Immature natural killer cell (primary cell): ENCODE data around the gene HP1BP3. TPM values are rescaled to one million over a fixed set of nuclear protein-coding genes. Genes with fewer than 3 reads are reported as not detected.

Experiments used
- DNase-seq, 3 donors: peaks; one replicate each; pipeline ENCODE4 v3.0.0; 2022; ENCODE audit warnings: mixed read lengths in 1 of 3
- H3K27ac Mint-ChIP-seq, 6 donors: one replicate each; pipeline ENCODE4 v1.8.0; 2020; ENCODE audit warnings: mixed read lengths in 6 of 6, mild to moderate bottlenecking in 5 of 6, inconsistent platforms in 4 of 6, moderate library complexity in 3 of 6
- H3K27me3 Mint-ChIP-seq, 3 donors: one replicate each; pipeline ENCODE4 v1.8.0; 2020 to 2021; ENCODE audit warnings: low read depth in 3 of 3, mild to moderate bottlenecking in 3 of 3, mixed read lengths in 3 of 3, moderate library complexity in 3 of 3, inconsistent platforms in 1 of 3
- H3K36me3 Mint-ChIP-seq, 3 donors: one replicate each; pipeline ENCODE4 v1.8.0; 2020; ENCODE audit warnings: mixed read lengths in 3 of 3, inconsistent platforms in 2 of 3, mild to moderate bottlenecking in 2 of 3
- H3K4me1 Mint-ChIP-seq, 2 donors: one replicate each; pipeline ENCODE4 v1.8.0; 2020; ENCODE audit warnings: inconsistent platforms in 2 of 2, mild to moderate bottlenecking in 2 of 2, mixed read lengths in 2 of 2, moderate library complexity in 1 of 2
- H3K4me3 Mint-ChIP-seq, 5 donors: one replicate each; pipeline ENCODE4 v1.8.0; 2020; ENCODE audit warnings: mild to moderate bottlenecking in 5 of 5, mixed read lengths in 5 of 5, inconsistent platforms in 3 of 5, moderate library complexity in 3 of 5
- H3K9me3 Mint-ChIP-seq, 6 donors: one replicate each; pipeline ENCODE4 v1.8.0; 2020; ENCODE audit warnings: mild to moderate bottlenecking in 6 of 6, mixed read lengths in 6 of 6, inconsistent platforms in 4 of 6, moderate library complexity in 3 of 6
- polyA plus RNA-seq, 3 donors: library from polyadenylated mRNA; unstranded; fragments of 300-500 nt; fragmentation: Illumina TruSeq; gene quantifications; one replicate each; pipeline ENCODE4 v1.2.3, GENCODE V29; 2021

HP1BP3 gene
- polyA plus RNA-seq, 3 donors from 2014 or later, result 160 to 208 (median 178) TPM

DNA sequence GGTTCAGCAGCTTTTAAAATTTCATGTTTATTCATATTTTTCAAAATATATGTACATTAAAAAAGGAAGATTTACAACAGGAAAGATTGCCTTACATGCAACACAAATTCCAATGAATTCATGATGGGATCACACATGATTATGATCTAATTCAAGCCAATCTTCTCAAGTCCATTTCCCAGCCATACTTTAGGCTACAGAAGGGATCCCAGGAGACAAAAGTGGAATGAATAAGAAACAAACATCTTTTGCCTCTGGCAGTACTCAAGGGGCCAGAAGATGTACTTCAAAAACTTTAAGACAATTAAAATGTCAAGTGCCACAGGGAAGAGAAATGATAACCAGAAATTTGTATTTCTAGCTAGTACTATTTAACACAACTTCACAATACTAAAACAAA, 44.4 kb downstream of the HP1BP3 start:
- Mint-ChIP-seq H3K27ac (peak overlapping the region in 1 of 6 donors; percentile 70), H3K4me3 (no peak overlapping the region), H3K4me1 (no peaks in the 10 kb centered on the region), H3K27me3 (no peaks in the 10 kb centered on the region), H3K36me3 (peaks cover 20 to 56% (median 43%) of the 10 kb centered on the region in 3 donors), H3K9me3 (no peaks in the 10 kb centered on the region)
- DNase-seq, result no peak

- Mint-ChIP-seq H3K4me3 (no peak overlapping the region), H3K9me3 (no peaks in the 10 kb centered on the region), H3K4me1 (no peaks in the 10 kb centered on the region), H3K36me3 (peaks cover 13 to 48% (median 33%) of the 10 kb centered on the region in 3 donors), H3K27ac (peak overlapping the region in 1 of 6 donors; percentile 64), H3K27me3 (no peaks in the 10 kb centered on the region)
- DNase-seq, result no peak
These were observed 46.3 kb downstream of the HP1BP3 start for GRCh38 chr1:20740781-20741180.

DNA sequence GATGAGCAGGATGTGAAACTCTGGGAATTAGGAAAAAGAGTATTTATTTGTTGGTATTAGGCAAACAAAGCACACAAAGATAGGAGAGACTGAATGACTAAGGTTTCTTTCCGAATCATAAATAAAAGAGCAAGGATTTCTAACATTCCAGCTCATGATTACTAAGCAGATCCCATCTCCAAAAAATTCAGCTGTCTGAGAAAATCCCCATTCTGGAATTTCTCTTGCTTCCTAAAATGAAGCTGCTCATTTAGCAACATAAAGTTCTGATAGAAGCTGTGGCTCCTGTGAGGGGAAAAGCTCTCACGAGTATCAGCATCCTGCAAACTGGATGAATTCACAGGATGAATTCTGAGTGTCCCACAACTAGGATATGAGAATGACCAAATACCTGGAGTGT, 47.9 kb downstream of the HP1BP3 start:
- DNase-seq, result no peak
- no peaks in the 10 kb centered on the region for H3K27me3 Mint-ChIP-seq
- H3K4me1 Mint-ChIP-seq, result no peaks in the 10 kb centered on the region
- H3K4me3 Mint-ChIP-seq, result no peak overlapping the region
- H3K9me3 Mint-ChIP-seq, result no peaks in the 10 kb centered on the region
- no peak overlapping the region for H3K27ac Mint-ChIP-seq
- H3K36me3 Mint-ChIP-seq, result peaks cover 4 to 34% (median 19%) of the 10 kb centered on the region in 3 donors

DNA sequence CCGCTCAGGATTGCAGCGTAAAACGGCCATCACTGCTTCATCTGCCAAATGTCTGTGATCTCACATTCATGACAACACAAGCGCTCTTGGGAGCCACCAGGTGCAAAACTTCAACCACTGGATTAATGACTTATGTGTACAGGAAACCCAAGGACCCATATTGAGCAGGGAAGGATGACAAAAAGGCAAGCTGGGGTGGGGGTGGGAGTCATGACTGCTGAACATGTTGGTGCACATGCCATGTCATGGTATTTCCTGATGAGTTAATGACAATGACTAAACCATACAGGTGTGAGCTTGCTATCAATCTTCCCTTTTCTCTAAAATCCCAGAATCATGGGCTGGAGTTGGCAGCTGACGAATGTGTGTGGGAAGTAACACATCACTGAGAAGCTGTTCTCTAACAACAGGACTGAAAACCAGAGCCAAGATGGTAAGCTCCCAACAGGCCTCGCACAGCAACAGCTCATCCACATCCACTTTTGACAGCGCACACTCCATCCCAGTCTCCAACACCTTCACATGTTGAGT, 51.5 kb downstream of the HP1BP3 start:
- H3K36me3 Mint-ChIP-seq, result peaks cover 3 to 14% (median 5%) of the 10 kb centered on the region in 3 donors
- peaks cover 2 to 7% (median 4%) of the 10 kb centered on the region in 3 donors for H3K27me3 Mint-ChIP-seq
- H3K27ac Mint-ChIP-seq, result no peak overlapping the region
- DNase-seq, result no peak
- H3K4me1 Mint-ChIP-seq, result peaks cover 11 to 16% of the 10 kb centered on the region in 2 donors
- H3K9me3 Mint-ChIP-seq, result no peaks in the 10 kb centered on the region
- H3K4me3 Mint-ChIP-seq, result no peak overlapping the region

- H3K4me1 Mint-ChIP-seq, result peaks cover 11 to 16% of the 10 kb centered on the region in 2 donors
- H3K36me3 Mint-ChIP-seq, result peaks cover 0 to 9% (median 5%) of the 10 kb centered on the region in 3 donors
- no peak for DNase-seq
- peak overlapping the region; percentile 83 to 90 (median 89) for H3K4me3 Mint-ChIP-seq
- peak overlapping the region in 4 of 6 donors; percentile 14 to 65 (median 44) for H3K27ac Mint-ChIP-seq
- peaks cover 6 to 10% (median 6%) of the 10 kb centered on the region in 3 donors for H3K27me3 Mint-ChIP-seq
- no peaks in the 10 kb centered on the region for H3K9me3 Mint-ChIP-seq
These were observed 53.6 kb downstream of the HP1BP3 start for GRCh38 chr1:20733360-20733975.

- Mint-ChIP-seq H3K9me3 (no peaks in the 10 kb centered on the region), H3K4me3 (peak within 1 kb of the TSS; percentile 83 to 90 (median 89)), H3K27me3 (peaks cover 7 to 10% (median 8%) of the 10 kb centered on the region in 3 donors), H3K27ac (peak within 1 kb of the TSS in 4 of 6 donors; percentile 14 to 76 (median 54)), H3K36me3 (peaks cover 0 to 3% (median 0%) of the 10 kb centered on the region in 3 donors), H3K4me1 (peaks cover 11 to 16% of the 10 kb centered on the region in 2 donors)
- peak; percentile 53 to 62 (median 55) for DNase-seq
These were observed 54.3 kb downstream of the HP1BP3 start, which contains the start of gene SH2D5 for GRCh38 chr1:20732588-20733359. Gene SH2D5 (minus strand): TSS chr1:20732703. CDS start chr1:20728044, 4,659 bp downstream.

- Mint-ChIP-seq H3K4me3 (peak overlapping the region; percentile 83 to 90 (median 89)), H3K36me3 (no peaks in the 10 kb centered on the region), H3K4me1 (peaks cover 11 to 16% of the 10 kb centered on the region in 2 donors), H3K27ac (peak overlapping the region in 1 of 6 donors; percentile 76), H3K27me3 (peaks cover 7 to 11% (median 8%) of the 10 kb centered on the region in 3 donors), H3K9me3 (no peaks in the 10 kb centered on the region)
- DNase-seq, result peak; percentile 41 to 45 (median 45)
These were observed 55.0 kb downstream of the HP1BP3 start for GRCh38 chr1:20732071-20732587.

DNA sequence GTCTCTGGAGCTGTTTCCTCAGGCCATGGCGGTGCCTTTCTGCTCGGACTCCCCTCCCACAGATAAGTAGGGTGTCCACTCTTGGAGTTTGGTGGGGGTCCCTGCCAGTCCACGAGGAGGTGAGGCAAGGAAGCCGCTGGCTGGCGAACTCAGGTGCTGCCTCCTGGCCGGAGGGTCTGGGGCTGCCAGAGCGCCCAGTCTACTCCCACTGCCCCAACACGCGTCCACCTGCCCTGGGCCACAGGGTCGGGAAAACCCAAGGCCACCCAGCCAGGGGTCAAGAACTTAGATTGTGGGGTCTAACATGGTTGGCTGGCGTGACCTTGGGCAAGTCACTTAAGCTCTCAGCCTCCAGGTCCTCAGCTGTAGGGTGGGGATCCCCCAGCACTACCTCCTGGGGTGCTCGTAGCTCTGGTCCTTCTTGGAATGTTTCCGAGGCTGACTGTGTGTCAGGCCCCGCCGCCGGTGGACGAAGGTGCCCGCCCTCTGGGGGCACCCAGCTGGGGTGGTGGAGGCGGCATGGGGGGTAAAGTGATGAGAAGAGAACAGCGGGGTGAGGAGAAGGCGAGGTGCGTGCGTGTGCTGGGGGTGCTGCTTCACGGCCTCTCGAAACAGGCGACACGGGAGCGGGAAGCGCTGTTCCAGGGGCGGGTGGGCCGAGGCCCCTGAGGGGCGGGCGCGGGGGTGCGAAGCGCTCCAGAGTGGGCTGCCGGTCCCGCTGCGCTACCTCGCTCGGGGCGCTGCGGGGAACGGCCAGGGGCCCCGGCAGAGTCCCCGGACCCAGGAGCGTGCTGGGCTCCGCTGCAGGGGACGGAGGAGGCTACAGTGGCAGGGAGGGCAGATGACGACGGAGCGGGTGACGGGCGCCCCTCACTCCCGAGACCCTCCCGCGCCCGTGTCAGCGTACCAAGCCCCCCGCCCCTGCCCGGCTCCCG, 55.8 kb downstream of the HP1BP3 start:
- Mint-ChIP-seq H3K36me3 (no peaks in the 10 kb centered on the region), H3K27me3 (peaks cover 7 to 11% (median 8%) of the 10 kb centered on the region in 3 donors), H3K27ac (no peak overlapping the region), H3K9me3 (no peaks in the 10 kb centered on the region), H3K4me3 (peak overlapping the region; percentile 38 to 78 (median 74)), H3K4me1 (peaks cover 11 to 16% of the 10 kb centered on the region in 2 donors)
- DNase-seq, result peak in 1 of 3 donors; percentile 6

GRCh38 chr1:20730690-20731056, 56.4 kb downstream of the HP1BP3 start:
- DNase-seq, result no peak
- H3K9me3 Mint-ChIP-seq, result no peaks in the 10 kb centered on the region
- H3K36me3 Mint-ChIP-seq, result no peaks in the 10 kb centered on the region
- H3K27ac Mint-ChIP-seq, result no peak overlapping the region
- peak overlapping the region; percentile 25 to 74 (median 44) for H3K4me3 Mint-ChIP-seq
- H3K4me1 Mint-ChIP-seq, result peaks cover 11 to 16% of the 10 kb centered on the region in 2 donors
- peaks cover 7 to 11% (median 8%) of the 10 kb centered on the region in 3 donors for H3K27me3 Mint-ChIP-seq

DNA sequence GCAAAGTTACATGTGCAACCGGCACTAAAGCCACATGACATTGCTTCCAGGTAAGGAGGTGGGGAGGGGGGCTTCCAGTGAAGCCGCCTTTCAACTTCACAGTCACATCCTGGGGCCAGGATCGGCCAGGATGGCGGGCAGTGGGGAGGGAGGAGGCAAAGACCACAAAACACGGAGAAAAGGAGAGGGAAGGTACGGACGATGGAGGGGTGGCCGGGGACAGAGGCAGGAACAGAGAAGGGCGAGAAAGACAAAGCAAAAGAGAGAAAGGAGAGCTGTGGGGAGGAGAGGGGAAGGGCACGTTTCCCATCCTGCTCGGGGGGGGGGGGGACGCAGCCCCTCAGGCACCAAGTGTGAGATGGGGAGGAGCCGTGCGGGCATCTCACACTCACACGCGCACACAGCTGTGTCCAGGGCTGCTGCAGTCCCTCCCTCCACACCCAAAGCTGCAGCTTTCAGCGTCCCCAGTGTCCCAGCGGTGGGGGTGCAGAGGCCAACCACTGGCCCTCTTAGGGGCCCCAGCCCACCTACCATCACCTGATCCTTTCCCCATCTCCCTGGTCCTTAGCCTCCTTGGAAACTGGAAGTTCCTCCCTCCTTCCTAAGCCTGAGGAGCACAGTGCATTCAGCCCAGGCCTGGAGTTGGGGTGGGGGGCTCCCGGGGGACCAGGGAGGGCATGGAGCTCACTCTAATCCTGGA, 57.0 kb downstream of the HP1BP3 start:
- H3K27ac Mint-ChIP-seq, result no peak overlapping the region
- no peaks in the 10 kb centered on the region for H3K36me3 Mint-ChIP-seq
- peaks cover 7 to 11% (median 8%) of the 10 kb centered on the region in 3 donors for H3K27me3 Mint-ChIP-seq
- peak overlapping the region; percentile 39 to 63 (median 57) for H3K4me3 Mint-ChIP-seq
- H3K4me1 Mint-ChIP-seq, result peaks cover 11 to 16% of the 10 kb centered on the region in 2 donors
- no peak for DNase-seq
- no peaks in the 10 kb centered on the region for H3K9me3 Mint-ChIP-seq

GRCh38 chr1:20729155-20729931, 57.8 kb downstream of the HP1BP3 start:
- peak overlapping the region in 1 of 5 donors; percentile 62 for H3K4me3 Mint-ChIP-seq
- no peaks in the 10 kb centered on the region for H3K36me3 Mint-ChIP-seq
- H3K27me3 Mint-ChIP-seq, result peaks cover 7 to 13% (median 8%) of the 10 kb centered on the region in 3 donors
- no peaks in the 10 kb centered on the region for H3K9me3 Mint-ChIP-seq
- peaks cover 11 to 16% of the 10 kb centered on the region in 2 donors for H3K4me1 Mint-ChIP-seq
- DNase-seq, result no peak
- no peak overlapping the region for H3K27ac Mint-ChIP-seq
